Measurements from ENCODE around the gene CYSRT1.

GRCh38 chr9:137198902-137199283, 26.1 kb upstream of the CYSRT1 start:
- TF ChIP-seq, protein P1, sequence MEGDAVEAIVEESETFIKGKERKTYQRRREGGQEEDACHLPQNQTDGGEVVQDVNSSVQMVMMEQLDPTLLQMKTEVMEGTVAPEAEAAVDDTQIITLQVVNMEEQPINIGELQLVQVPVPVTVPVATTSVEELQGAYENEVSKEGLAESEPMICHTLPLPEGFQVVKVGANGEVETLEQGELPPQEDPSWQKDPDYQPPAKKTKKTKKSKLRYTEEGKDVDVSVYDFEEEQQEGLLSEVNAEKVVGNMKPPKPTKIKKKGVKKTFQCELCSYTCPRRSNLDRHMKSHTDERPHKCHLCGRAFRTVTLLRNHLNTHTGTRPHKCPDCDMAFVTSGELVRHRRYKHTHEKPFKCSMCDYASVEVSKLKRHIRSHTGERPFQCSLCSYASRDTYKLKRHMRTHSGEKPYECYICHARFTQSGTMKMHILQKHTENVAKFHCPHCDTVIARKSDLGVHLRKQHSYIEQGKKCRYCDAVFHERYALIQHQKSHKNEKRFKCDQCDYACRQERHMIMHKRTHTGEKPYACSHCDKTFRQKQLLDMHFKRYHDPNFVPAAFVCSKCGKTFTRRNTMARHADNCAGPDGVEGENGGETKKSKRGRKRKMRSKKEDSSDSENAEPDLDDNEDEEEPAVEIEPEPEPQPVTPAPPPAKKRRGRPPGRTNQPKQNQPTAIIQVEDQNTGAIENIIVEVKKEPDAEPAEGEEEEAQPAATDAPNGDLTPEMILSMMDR (IDR thresholded peaks at IDR 0.05): no peak
- no peak for TF ChIP-seq POLR2AphosphoS5 (IDR thresholded peaks at IDR 0.05)
- TF ChIP-seq POLR2A (IDR thresholded peaks at IDR 0.05): no peak
